SK-N-MC (cell line): ENCODE results near the gene PNKP.

ENCODE experiments used
- EZH2 ChIP-seq: fragments of 200-600 bp; sonication (generic); IDR thresholded peaks from one replicate; pipeline ENCODE4 v1.6.1; 2017; ENCODE audit warnings: antibody characterized with exemption
- POLR2AphosphoS5 ChIP-seq: IDR thresholded peaks from 2 replicates; pipeline ENCODE4 v1.6.1; 2012; ENCODE audit warnings: mild to moderate bottlenecking, low read depth, low read length, borderline replicate concordance

GRCh38 chr19:49910179-49910578 is 42.8 kb upstream of the PNKP start:
- TF ChIP-seq EZH2: no peak
- TF ChIP-seq POLR2AphosphoS5: no peak
